PFSK-1 (cell line): ENCODE measurements around the gene RPP25.

Experiments
- FOXP2 ChIP-seq: optimal IDR thresholded peaks from 2 replicates; pipeline ENCODE3; 2011; ENCODE audit warnings: borderline replicate concordance, control low read depth, inconsistent platforms; ENCODE audit not compliant: insufficient read depth; ENCODE audit errors: extremely low read length, extremely low read depth
- POLR2AphosphoS5 ChIP-seq: IDR thresholded peaks from 2 replicates; pipeline ENCODE4 v1.6.1; 2012; ENCODE audit warnings: low read depth, mild to moderate bottlenecking, control low read depth, low read length, moderate library complexity
- REST ChIP-seq, 2 experiments: IDR thresholded peaks; 2 replicates each; pipeline versions ENCODE4 v1.6.1 to v1.8.0; 2011 to 2012; ENCODE audit warnings: low read depth in 2 of 2, low read length in 2 of 2, control low read depth in 1 of 2, inconsistent platforms in 1 of 2, mild to moderate bottlenecking in 1 of 2, moderate library complexity in 1 of 2; ENCODE audit not compliant: insufficient read depth in 1 of 2
- SIN3A ChIP-seq: IDR thresholded peaks from 2 replicates; pipeline ENCODE4 v1.6.1; 2012; ENCODE audit warnings: mild to moderate bottlenecking, low read length, moderate library complexity, borderline replicate concordance; ENCODE audit not compliant: insufficient read depth
- TAF1 ChIP-seq: IDR thresholded peaks from 2 replicates; pipeline ENCODE4 v1.6.1; 2012; ENCODE audit warnings: low read length, control low read depth, borderline replicate concordance; ENCODE audit not compliant: insufficient read depth

- no peak for TF ChIP-seq SIN3A
- no peak for TF ChIP-seq POLR2AphosphoS5
- TF ChIP-seq REST (IDR thresholded peaks at IDR 0.05; ENCODE audit: insufficient read depth in 1 of 2, low read depth in 2 of 2, low read length in 2 of 2), result no peak
- TF ChIP-seq TAF1, result no peak
- no peak for TF ChIP-seq FOXP2
Observed at GRCh38 chr15:74958320-74958907, 1.8 kb upstream of the RPP25 start.
